ENCODE data around the gene PSMA4.
"Not testable (repeated sequence)": the region's sequence is repeated elsewhere in the genome, so short reads cannot be mapped to it uniquely, and the experiment has no call there.

The PSMA4 gene

GRCh38 chr15:78540141-78540870 lies at the start of gene PSMA4:
PSMA4 (plus strand) TSS chr15:78540444; CDS start chr15:78541928, 1,484 bp downstream.
- DNase-seq: peak; percentile 50

GRCh38 chr15:78492872-78493271 lies 47.4 kb upstream of the PSMA4 start:
- DNase-seq: no peak

GRCh38 chr15:78501857-78502256 lies 38.4 kb upstream of the PSMA4 start:
- no peak for DNase-seq

- no peak for DNase-seq
Measured at GRCh38 chr15:78502641-78503040, 37.6 kb upstream of the PSMA4 start.

GRCh38 chr15:78506971-78507830 lies 33.0 kb upstream of the PSMA4 start, which contains the start of gene HYKK:
HYKK (plus strand) TSS chr15:78507577; CDS start chr15:78513089, 5,512 bp downstream.
- peak; percentile 44 for DNase-seq

- DNase-seq: no peak
Measured at GRCh38 chr15:78507831-78508160, 32.4 kb upstream of the PSMA4 start.

GRCh38 chr15:78508272-78508671 lies 32.0 kb upstream of the PSMA4 start:
- DNase-seq: no peak

GRCh38 chr15:78509726-78510312 lies 30.4 kb upstream of the PSMA4 start:
- DNase-seq: no peak

GRCh38 chr15:78520035-78520434 lies 20.2 kb upstream of the PSMA4 start:
- not testable (repeated sequence) for DNase-seq

- DNase-seq: no peak
Measured at GRCh38 chr15:78524230-78524629, 16.0 kb upstream of the PSMA4 start.

- no peak for DNase-seq
Measured at GRCh38 chr15:78527325-78527724, 12.9 kb upstream of the PSMA4 start.

GRCh38 chr15:78533331-78533730 lies 6.9 kb upstream of the PSMA4 start:
- DNase-seq: no peak

- DNase-seq: no peak
Measured at GRCh38 chr15:78536134-78536533, 4.1 kb upstream of the PSMA4 start.

GRCh38 chr15:78537266-78537905 lies 2.9 kb upstream of the PSMA4 start:
- DNase-seq: no peak

GRCh38 chr15:78538358-78538757 lies 1.9 kb upstream of the PSMA4 start:
- DNase-seq: no peak

- not testable (repeated sequence) for DNase-seq
Measured at GRCh38 chr15:78539464-78540140, 642 bp upstream of the PSMA4 start.

- DNase-seq: no peak
Measured at GRCh38 chr15:78540871-78541743, 863 bp downstream of the PSMA4 start.

- DNase-seq: no peak
Measured at GRCh38 chr15:78541744-78542034, 1.4 kb downstream of the PSMA4 start.

- no peak for DNase-seq
Measured at GRCh38 chr15:78542647-78543046, 2.4 kb downstream of the PSMA4 start.

GRCh38 chr15:78550194-78550593 lies 9.9 kb downstream of the PSMA4 start:
- DNase-seq: no peak

- no peak for DNase-seq
Measured at GRCh38 chr15:78550815-78551214, 10.6 kb downstream of the PSMA4 start.

GRCh38 chr15:78551902-78552301 lies 11.7 kb downstream of the PSMA4 start:
- DNase-seq: no peak

Data from cortex of kidney (tissue), 1 donor.